Colon (tissue), 2 donors: ENCODE data around the gene ZNF248.

Experiments used
- FAIRE-seq: peaks from 2 replicates; lab custom pipeline; 2012; peaks lifted over from hg19 to GRCh38; lab: Jason Lieb, UNC
- donor health status: control.
- donor health status: control.

The ZNF248 gene

DNA sequence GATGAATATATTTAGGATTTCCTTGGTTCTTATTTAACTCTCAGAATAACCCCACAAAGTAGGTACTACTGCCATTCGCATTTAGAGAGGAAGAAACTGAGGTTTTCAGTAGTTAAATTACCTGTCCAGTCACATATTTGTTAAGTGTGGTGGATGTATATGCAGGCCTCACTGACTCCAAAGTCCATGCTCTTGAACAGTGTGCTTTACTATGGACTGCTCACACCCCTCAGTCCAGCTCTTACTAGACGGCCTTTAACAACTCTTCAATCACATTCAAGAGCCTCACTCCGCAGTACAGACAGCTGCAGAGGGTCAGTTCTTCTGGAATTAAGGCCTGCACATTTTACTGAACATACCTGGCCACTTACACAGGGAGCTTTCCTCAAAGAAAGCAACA, 36.2 kb downstream of the ZNF248 start:
- no peak for FAIRE-seq

GRCh38 chr10:37819797-37820196, 37.6 kb downstream of the ZNF248 start:
- FAIRE-seq, result no peak

DNA sequence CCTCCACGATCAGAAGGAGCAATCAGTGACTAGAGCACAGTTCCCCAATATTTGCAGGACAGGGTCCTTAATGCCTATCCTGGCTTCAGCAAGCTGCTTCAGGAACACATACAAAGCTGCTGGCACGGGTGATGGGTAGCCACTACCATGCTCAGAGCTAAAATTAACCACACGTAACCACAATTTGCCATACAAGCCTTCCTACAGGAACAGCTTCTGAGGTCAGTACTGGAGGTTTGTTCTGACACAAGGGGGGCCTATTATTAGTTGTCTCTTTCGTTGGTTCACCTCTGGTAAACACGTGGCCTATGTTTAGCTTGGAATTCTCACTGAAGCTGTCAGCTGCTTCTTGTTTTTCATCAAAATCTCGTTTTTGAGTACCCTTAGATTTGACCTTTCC, 41.1 kb downstream of the ZNF248 start:
- no peak for FAIRE-seq

DNA sequence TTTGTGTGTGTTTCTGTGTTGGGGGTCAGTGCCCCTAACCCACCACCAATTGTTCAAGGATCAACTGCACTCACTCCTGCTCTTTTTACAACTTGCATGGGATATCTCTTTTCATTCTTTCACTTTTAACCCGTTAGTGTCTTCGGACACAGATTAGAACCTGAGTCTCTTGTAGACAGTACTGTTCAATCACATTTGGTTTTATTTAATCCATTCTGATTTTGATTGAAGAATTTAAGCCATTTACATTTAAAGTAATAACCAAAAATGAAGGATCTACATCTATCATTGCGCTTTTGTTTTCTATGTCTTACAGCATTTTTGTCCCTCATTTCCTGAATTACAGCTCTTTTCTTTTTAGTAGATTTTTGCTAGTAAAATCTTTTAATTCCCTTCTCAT, 43.6 kb downstream of the ZNF248 start:
- no peak for FAIRE-seq

- FAIRE-seq, result no peak
These were observed 45.1 kb downstream of the ZNF248 start for GRCh38 chr10:37812290-37812689.

DNA sequence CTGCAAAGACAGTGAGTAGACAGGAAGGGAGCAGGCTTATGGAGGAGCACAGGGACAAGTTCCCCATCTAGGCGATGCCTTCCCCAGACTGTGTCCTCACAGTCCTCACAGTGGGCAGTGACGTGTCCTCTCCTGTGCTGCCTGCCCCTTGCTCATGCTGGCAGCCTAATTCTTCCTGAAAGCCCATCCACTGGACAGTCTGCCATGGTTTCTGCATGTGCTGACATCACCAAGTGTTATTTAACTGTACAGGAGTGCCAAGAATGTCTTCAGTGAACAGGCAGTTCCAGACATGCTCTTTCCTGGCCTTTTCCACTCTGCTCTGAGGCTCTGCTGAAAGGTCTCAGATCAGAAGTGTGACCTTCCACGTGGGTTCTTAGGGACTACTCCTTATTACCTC, 54.1 kb downstream of the ZNF248 start:
- no peak for FAIRE-seq

DNA sequence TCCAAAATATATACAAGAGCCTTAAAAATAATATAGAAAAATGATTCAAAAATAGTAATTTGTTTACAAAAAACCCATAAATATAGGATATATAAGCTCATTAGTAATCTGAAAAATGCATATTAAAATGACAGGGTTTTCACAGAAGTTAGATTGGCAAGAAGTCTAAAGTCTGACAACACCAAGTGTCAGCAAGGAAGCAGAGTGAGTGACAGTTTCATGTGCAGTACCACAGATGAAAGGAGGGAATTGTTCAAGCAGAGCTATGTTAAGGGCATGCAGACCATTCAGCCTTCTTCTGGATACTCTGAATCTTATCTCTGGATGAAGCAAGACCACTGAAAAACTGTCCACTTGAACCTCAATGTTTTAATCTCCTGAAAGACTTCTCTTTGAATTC, 55.9 kb downstream of the ZNF248 start:
- FAIRE-seq, result no peak

- FAIRE-seq, result no peak
These were observed 63.0 kb downstream of the ZNF248 start for GRCh38 chr10:37794305-37794976.

DNA sequence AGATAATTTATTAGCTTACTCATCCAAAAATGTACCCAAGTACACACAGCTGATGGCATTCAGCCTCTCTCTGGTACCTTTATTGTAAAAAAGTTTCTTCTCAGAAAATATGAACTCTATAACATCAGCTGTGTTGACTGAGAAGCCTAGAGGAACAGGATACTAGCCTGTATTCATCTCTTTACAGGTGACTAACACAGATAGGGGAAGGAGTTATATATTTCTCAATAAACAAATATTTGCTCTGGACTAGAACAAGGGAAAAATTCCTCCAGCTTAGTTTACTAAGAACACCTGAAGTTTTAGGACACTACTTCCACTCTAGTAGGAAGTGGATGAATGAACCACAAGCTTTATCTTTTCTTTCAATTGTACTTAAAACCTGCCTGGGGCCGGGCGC, 67.8 kb downstream of the ZNF248 start:
- FAIRE-seq, result no peak

- no peak for FAIRE-seq
These were observed 72.7 kb downstream of the ZNF248 start for GRCh38 chr10:37784678-37785077.

DNA sequence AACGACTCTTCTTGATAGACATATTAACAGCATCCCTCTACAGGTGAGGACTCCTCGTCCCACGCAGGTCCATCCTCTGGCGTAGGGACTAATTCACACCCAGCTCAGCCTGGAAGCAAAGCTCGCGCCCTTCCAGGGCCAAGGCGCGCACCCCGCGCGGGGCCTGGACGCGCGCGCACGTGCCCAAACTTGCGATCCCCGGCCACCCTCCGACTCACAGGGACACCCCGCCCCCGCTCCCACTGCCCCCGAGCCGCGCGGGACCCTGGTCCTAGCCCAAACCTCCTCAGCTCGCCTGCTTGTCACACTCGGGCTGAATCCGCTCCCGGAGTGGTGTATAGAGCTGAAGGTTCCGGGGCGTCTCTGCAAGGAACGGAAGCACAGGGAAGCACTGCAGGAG, 76.9 kb downstream of the ZNF248 start:
- FAIRE-seq, result no peak

GRCh38 chr10:37777056-37777455, 80.4 kb downstream of the ZNF248 start:
- no peak for FAIRE-seq

DNA sequence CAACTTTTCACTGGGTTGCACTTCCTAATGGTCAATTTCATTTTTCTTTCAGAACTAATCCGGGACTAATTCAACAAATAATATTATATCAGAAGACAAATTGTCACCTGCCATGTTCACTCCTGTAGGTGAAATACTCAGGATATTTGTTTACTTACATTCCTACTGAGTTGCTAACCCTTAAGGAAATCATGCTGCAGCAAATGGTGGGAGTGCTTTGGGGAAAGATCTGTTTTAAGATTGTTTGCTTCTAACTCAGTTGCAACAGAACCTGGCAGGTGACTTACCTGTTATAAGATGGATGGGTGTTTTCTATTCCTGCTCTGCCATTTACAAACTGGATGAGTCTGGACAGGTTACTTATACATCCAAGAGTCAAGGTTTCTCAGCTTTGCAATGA, 81.8 kb downstream of the ZNF248 start:
- FAIRE-seq, result no peak

GRCh38 chr10:37774351-37774750, 83.1 kb downstream of the ZNF248 start:
- FAIRE-seq, result no peak

- no peak for FAIRE-seq
These were observed 92.2 kb downstream of the ZNF248 start for GRCh38 chr10:37765216-37765615.

GRCh38 chr10:37763132-37763531, 94.3 kb downstream of the ZNF248 start:
- no peak for FAIRE-seq

GRCh38 chr10:37762287-37762686, 95.1 kb downstream of the ZNF248 start:
- FAIRE-seq, result no peak

- FAIRE-seq, result no peak
These were observed 96.6 kb downstream of the ZNF248 start for GRCh38 chr10:37760817-37761216.

DNA sequence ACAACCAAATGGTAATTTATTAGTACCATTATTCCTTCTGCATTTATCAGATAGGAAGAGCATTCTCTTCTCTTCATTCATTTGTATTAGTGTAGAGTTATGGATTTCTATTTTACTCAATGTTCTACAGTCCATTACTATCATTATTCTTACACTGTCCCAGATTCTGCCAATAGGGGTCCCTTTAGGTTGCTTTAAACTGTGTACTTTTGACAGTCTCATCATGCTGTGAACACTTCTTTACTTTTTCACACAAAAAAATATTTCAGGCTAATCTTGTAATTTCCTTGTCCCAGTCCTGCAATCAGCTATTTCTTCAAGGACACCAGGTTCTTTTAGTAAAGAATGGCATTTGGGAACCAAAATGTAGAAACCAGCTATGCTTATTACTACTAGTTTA, 99.3 kb downstream of the ZNF248 start:
- no peak for FAIRE-seq

GRCh38 chr10:37754538-37755323, 102.7 kb downstream of the ZNF248 start:
- FAIRE-seq, result no peak

DNA sequence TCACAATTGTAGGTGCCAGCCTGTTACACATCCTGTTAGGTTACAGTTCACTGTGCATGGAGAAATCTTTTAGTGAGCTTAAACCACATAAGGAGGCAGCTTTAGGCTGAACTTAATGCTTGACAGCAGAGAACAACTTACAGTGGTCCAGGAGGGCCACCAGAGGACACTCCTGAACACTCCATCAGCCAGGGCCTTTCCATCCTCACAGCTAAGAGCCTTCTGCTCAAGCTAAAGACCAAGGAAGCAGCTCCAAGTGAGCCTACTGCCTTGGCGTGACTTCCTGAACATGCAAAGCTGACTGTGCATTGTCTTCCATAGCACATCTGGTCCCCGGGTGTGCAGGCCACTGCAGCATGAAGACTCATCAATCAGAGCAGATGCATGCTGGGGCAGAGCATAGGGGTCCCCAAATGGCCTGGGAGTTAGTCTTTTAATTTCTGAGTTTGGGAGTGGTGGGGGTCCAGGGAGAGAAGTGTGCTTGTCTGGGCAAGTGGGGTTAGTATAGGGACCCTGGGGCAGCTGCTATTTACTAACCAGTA, 105.0 kb downstream of the ZNF248 start:
- no peak for FAIRE-seq

DNA sequence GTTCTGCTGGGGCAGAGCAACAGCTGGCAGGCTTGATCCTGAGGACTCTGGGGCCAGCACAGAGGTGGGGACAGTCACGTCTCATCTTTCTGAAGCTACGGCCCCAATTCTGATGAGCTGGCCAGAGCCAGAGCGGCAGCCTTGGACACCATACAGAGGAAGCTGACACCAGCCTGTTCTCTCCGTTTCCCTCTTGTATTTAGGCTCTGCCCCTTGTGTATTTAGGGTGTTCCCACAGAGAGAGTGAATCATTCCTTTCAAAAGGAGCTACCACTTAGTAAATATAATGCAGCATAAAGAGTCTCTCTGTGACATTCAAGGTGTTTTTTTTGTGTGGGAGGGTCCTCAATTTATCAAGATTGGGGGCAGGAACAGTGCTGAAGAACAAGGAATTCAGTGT, 109.2 kb downstream of the ZNF248 start:
- FAIRE-seq, result no peak

DNA sequence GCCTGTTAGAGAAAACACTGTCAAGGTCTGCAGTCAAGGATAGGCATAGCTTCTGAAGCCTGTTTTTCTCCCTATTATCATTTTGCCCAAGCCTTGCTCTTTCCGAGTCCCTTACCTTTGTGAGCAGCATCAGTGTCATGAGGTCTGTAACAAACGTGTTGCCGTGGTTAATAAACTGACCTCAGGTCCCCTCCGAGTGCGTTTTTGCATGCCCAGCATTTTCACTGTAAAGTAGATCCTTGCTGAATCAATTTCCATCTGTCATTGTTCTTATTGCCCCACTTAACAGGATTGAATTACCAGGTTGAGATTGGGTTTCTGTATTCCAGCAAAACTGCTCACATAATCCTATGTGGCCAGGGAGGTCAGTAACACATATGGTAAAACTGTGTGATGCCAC, 110.3 kb downstream of the ZNF248 start:
- no peak for FAIRE-seq

DNA sequence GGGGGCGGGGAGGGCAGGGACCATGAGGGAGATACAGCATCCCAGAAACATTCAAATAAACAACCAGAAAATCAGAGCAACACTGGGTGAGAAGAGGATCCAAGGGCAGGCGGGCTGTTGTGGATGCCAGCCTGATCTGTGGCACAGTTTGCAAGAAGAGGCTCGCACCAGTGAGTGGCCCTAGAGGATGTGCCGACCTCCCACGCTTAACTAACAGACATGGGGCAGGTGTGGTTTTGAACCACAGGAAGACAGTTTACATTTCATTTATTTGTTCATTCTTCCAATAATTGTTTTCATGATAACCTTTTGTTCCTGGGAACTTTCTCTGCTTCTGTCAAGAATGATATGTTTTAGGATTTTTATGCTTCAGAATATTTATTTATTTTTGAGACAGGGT, 115.6 kb downstream of the ZNF248 start:
- FAIRE-seq, result no peak
